K562 (cell line): ENCODE results near the gene AK4. TPM values are rescaled to one million over a fixed set of nuclear protein-coding genes. Genes with fewer than 3 reads are reported as not detected.

Experiments
- CC2D1A ChIP-seq: fragments of 450-650 bp; IDR thresholded peaks from 2 replicates; pipeline ENCODE4 v1.6.1; 2017; ENCODE audit warnings: mild to moderate bottlenecking
- CCAR2 ChIP-seq: fragments of 200-400 bp; formaldehyde crosslinking; IDR thresholded peaks from 2 replicates; pipeline ENCODE4 v1.6.1; 2017; ENCODE audit warnings: mild to moderate bottlenecking, low read depth, low read length
- EGR1 ChIP-seq: fragments of 450-650 bp; conservative IDR thresholded peaks from 2 replicates; pipeline ENCODE4 v1.6.1; 2017; ENCODE audit warnings: mild to moderate bottlenecking
- FOXJ2 ChIP-seq: fragments of 200-800 bp; sonication (Bioruptor generic); IDR thresholded peaks from 2 replicates; pipeline ENCODE4 v1.6.1; 2016; ENCODE audit warnings: missing genetic modification characterization, missing compliant biosample characterization
- MYC ChIP-seq, 2 experiments: fragments of 250-450 bp in 1 of 2; sonication (Bioruptor Pico) in 1 of 2; IDR thresholded peaks; 2 replicates each; pipeline versions ENCODE4 v1.5.1 to v1.6.1; 2012 to 2021; ENCODE audit warnings: low read depth in 2 of 2, borderline replicate concordance in 1 of 2, improper control_type of control experiment in 1 of 2, low read length in 1 of 2, mild to moderate bottlenecking in 1 of 2, moderate library complexity in 1 of 2
- POLR2AphosphoS5 ChIP-seq: IDR thresholded peaks from 2 replicates; pipeline ENCODE4 v1.6.1; 2011; ENCODE audit warnings: mild to moderate bottlenecking, low read depth, low read length, moderate library complexity; ENCODE audit not compliant: control insufficient read depth, insufficient read depth
- RBBP5 ChIP-seq: fragments of 200-600 bp; sonication (generic); IDR thresholded peaks from 2 replicates; pipeline ENCODE4 v1.6.1; 2012; ENCODE audit warnings: borderline replicate concordance, mild to moderate bottlenecking, low read length, control low read depth, inconsistent platforms; ENCODE audit not compliant: insufficient read depth, poor library complexity, severe bottlenecking
- SMARCE1 ChIP-seq: fragments of 450-650 bp; IDR thresholded peaks from 2 replicates; pipeline ENCODE4 v1.7.1; 2016; ENCODE audit warnings: mild to moderate bottlenecking
- SREBF2 ChIP-seq: sonication (generic); formaldehyde crosslinking; IDR thresholded peaks from 2 replicates; pipeline ENCODE4 v1.4.0; 2020; ENCODE audit warnings: mild to moderate bottlenecking, missing genetic modification reagents
- SRSF3 ChIP-seq: fragments of 200-400 bp; formaldehyde crosslinking; IDR thresholded peaks from 2 replicates; pipeline ENCODE4 v1.6.1; 2016; ENCODE audit warnings: mild to moderate bottlenecking, low read length, moderate library complexity; ENCODE audit not compliant: insufficient read depth
- XRCC3 ChIP-seq: fragments of 450-650 bp; IDR thresholded peaks from 2 replicates; pipeline ENCODE4 v1.6.1; 2017; ENCODE audit warnings: mild to moderate bottlenecking, moderate library complexity
- ZC3H8 ChIP-seq: fragments of 450-650 bp; IDR thresholded peaks from 2 replicates; pipeline ENCODE4 v1.6.1; 2017
- ZNF589 ChIP-seq: fragments of 200-800 bp; sonication (Bioruptor generic); IDR thresholded peaks from 2 replicates; pipeline ENCODE4 v1.6.1; 2016; ENCODE audit warnings: low read depth, missing genetic modification characterization, missing compliant biosample characterization
- ZNF79 ChIP-seq: fragments of 250-450 bp; sonication (Bioruptor Pico); IDR thresholded peaks from 2 replicates; pipeline ENCODE4 v1.4.0; 2020; ENCODE audit warnings: low read depth, mild to moderate bottlenecking, moderate library complexity
- polyA plus RNA-seq, 8 experiments: library from polyadenylated mRNA; depleted of rRNA in 4 of 8; stranded (reverse) in 5 of 8; unstranded in 3 of 8; fragments of >200 nt; fragmentation: Nextera tagmentation in 2 of 8; fragmentation: Illumina TruSeq in 1 of 8; extraction: Ambion mirVana in 2 of 8; extraction: Trizol in 1 of 8; gene quantifications; 2 replicates each; pipeline versions ENCODE4 v1.2.1 to v1.2.3, GENCODE V29; 2011 to 2014; ENCODE audit warnings: inconsistent platforms in 1 of 8, missing spikeins in 1 of 8
- total RNA-seq, 7 experiments: library from RNA; depleted of rRNA in 6 of 7; stranded (reverse); fragments of >200 nt in 6 of 7; fragmentation: Illumina TruSeq in 2 of 7; extraction: Trizol in 2 of 7; gene quantifications; 2 replicates each; pipeline versions ENCODE4 v1.2.1 to v1.2.3, GENCODE V29; 2011 to 2021; ENCODE audit warnings: low replicate concordance in 1 of 7
- TF ChIP-seq, protein P1 (sequence below): fragments of 250-450 bp; sonication (Bioruptor Pico); IDR thresholded peaks from 2 replicates; pipeline ENCODE4 v1.8.0; 2022; ENCODE audit warnings: inconsistent platforms, mild to moderate bottlenecking, moderate library complexity, borderline replicate concordance
- TF ChIP-seq, protein P2 (sequence below): fragments of 250-450 bp; sonication (Bioruptor Pico); IDR thresholded peaks from 2 replicates; pipeline ENCODE4 v1.9.0; 2021; ENCODE audit warnings: mild to moderate bottlenecking, inconsistent platforms
- TF ChIP-seq, protein P3 (sequence below), 2 experiments: fragments of 450-650 bp; IDR thresholded peaks; 2 replicates each; pipeline ENCODE4 v1.6.1; 2018; ENCODE audit warnings: mild to moderate bottlenecking in 2 of 2, low read depth in 1 of 2; ENCODE audit not compliant: partially characterized antibody in 2 of 2
- TF ChIP-seq, protein P4 (sequence below): sonication (generic); formaldehyde crosslinking; IDR thresholded peaks from 2 replicates; pipeline ENCODE4 v1.8.1; 2022; ENCODE audit warnings: missing genetic modification reagents

The AK4 gene
- total and polyA plus RNA-seq, 9 of the 15 experiments (the other 6 are each of a cell fraction or from before 2014, with no cell fraction given), result 10.4 to 96.6 (median 21.5) TPM

DNA sequence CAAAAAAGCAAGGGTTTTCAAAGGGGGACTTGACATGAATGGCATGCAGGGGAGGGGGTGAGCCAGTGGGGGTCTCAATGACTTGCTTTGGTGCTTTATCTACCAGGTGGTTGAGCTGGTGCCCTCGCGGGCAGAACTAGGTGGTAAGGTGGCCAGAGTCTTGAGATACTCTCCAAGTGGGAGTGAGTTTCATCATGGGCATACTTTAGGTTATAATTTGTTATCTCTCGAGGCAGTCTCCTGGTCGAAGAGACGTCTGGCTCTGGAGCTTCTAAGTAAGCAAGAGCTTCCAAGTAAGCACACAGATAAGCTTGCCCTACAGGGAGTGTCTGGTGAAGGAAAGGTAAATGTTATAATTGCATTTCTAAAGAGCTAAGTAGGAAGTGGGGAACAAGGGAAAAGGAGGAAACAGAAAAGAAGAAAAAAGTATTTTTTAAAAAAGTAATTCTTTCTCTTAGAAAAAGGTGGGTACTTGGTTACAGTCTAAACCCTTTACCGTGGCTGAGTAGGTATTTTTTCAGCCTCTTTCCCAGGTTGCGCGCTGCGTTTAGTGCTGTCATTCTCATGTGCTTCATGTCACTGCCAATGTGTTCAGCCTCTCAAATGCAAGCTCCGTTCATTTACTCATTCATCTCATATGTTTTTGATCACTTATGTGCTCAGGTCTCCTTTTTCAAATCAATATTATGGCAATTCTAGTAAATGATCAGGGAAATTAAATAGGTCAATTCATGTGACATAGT lies 129.8 kb downstream of the AK4 start (continued):
- TF ChIP-seq RBBP5 (no peak), POLR2AphosphoS5 (peak; percentile 84), ZC3H8 (no peak), SMARCE1 (peak; percentile 94), EGR1 (no peak), MYC (IDR thresholded peaks at IDR 0.05; ENCODE audit: low read depth, low read length) (peak; percentile 37; the same call in 1 of the 2 replicates), MYC (CRISPR knock-in tag; IDR thresholded peaks at IDR 0.05; ENCODE audit: borderline replicate concordance, low read depth) (no peak), XRCC3 (no peak), ZNF589 (CRISPR knock-in tag) (no peak), CC2D1A (peak; percentile 47; the same call in 1 of the 2 replicates), FOXJ2 (tag) (peak; percentile 50; the same call in 1 of the 2 replicates), SRSF3 (no peak), SREBF2 (CRISPR knock-in tag) (no peak), CCAR2 (no peak), ZNF79 (CRISPR knock-in tag) (no peak)
- TF ChIP-seq, protein P1, sequence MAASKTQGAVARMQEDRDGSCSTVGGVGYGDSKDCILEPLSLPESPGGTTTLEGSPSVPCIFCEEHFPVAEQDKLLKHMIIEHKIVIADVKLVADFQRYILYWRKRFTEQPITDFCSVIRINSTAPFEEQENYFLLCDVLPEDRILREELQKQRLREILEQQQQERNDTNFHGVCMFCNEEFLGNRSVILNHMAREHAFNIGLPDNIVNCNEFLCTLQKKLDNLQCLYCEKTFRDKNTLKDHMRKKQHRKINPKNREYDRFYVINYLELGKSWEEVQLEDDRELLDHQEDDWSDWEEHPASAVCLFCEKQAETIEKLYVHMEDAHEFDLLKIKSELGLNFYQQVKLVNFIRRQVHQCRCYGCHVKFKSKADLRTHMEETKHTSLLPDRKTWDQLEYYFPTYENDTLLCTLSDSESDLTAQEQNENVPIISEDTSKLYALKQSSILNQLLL (CRISPR knock-in tag), result no peak
- TF ChIP-seq, protein P2, sequence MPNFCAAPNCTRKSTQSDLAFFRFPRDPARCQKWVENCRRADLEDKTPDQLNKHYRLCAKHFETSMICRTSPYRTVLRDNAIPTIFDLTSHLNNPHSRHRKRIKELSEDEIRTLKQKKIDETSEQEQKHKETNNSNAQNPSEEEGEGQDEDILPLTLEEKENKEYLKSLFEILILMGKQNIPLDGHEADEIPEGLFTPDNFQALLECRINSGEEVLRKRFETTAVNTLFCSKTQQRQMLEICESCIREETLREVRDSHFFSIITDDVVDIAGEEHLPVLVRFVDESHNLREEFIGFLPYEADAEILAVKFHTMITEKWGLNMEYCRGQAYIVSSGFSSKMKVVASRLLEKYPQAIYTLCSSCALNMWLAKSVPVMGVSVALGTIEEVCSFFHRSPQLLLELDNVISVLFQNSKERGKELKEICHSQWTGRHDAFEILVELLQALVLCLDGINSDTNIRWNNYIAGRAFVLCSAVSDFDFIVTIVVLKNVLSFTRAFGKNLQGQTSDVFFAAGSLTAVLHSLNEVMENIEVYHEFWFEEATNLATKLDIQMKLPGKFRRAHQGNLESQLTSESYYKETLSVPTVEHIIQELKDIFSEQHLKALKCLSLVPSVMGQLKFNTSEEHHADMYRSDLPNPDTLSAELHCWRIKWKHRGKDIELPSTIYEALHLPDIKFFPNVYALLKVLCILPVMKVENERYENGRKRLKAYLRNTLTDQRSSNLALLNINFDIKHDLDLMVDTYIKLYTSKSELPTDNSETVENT, result no peak
- TF ChIP-seq, protein P3, sequence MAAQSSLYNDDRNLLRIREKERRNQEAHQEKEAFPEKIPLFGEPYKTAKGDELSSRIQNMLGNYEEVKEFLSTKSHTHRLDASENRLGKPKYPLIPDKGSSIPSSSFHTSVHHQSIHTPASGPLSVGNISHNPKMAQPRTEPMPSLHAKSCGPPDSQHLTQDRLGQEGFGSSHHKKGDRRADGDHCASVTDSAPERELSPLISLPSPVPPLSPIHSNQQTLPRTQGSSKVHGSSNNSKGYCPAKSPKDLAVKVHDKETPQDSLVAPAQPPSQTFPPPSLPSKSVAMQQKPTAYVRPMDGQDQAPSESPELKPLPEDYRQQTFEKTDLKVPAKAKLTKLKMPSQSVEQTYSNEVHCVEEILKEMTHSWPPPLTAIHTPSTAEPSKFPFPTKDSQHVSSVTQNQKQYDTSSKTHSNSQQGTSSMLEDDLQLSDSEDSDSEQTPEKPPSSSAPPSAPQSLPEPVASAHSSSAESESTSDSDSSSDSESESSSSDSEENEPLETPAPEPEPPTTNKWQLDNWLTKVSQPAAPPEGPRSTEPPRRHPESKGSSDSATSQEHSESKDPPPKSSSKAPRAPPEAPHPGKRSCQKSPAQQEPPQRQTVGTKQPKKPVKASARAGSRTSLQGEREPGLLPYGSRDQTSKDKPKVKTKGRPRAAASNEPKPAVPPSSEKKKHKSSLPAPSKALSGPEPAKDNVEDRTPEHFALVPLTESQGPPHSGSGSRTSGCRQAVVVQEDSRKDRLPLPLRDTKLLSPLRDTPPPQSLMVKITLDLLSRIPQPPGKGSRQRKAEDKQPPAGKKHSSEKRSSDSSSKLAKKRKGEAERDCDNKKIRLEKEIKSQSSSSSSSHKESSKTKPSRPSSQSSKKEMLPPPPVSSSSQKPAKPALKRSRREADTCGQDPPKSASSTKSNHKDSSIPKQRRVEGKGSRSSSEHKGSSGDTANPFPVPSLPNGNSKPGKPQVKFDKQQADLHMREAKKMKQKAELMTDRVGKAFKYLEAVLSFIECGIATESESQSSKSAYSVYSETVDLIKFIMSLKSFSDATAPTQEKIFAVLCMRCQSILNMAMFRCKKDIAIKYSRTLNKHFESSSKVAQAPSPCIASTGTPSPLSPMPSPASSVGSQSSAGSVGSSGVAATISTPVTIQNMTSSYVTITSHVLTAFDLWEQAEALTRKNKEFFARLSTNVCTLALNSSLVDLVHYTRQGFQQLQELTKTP (IDR thresholded peaks at IDR 0.05; ENCODE audit: low read depth in 1 of 2, partially characterized antibody in 2 of 2), result peak in 1 of 2 experiments; percentile 46
- TF ChIP-seq, protein P4, sequence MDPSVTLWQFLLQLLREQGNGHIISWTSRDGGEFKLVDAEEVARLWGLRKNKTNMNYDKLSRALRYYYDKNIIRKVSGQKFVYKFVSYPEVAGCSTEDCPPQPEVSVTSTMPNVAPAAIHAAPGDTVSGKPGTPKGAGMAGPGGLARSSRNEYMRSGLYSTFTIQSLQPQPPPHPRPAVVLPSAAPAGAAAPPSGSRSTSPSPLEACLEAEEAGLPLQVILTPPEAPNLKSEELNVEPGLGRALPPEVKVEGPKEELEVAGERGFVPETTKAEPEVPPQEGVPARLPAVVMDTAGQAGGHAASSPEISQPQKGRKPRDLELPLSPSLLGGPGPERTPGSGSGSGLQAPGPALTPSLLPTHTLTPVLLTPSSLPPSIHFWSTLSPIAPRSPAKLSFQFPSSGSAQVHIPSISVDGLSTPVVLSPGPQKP (CRISPR knock-in tag), result no peak
